Dedifferentiated amniotic fluid mesenchymal stem cell (primary cell): ENCODE results near the gene MBNL1.

Experiments
- DNase-seq: peaks from one replicate; pipeline ENCODE4 v3.0.0-alpha.2; 2016; ENCODE audit errors: extremely low spot score

Gene MBNL1

GRCh38 chr3:152477422-152477821, 208.7 kb downstream of the MBNL1 start:
- DNase-seq = no peak

DNA sequence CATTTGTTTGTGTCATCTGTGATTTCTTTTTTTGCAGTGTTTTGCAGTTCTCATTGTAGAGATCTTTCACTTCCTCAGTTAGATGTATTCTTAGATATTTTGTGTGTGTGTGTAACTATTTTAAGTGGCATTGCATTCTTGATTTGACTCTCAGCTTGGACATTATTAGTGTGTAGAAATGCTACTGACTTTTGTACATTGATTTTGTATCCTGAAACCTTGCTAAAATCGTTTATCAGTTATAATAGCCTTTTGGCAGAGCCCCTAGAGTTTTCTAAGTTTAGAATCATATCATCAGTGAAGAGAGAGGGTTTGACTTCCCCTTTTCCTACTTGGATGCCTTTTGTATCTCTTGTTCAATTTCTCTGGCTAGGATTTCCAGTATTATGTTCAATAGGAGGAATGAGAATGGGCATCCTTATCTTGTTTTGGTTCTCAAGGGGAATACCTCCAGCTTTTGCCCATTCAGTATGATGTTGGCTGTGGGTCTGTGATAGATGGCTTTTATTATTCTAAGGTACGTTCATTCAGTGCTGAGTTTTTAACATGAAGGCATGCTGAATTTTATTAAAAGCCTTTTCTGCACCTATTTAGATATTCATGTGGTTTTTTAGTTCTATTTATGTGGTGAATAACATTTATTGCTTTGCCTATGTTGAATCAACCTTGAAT, 211.7 kb downstream of the MBNL1 start:
- no peak for DNase-seq

DNA sequence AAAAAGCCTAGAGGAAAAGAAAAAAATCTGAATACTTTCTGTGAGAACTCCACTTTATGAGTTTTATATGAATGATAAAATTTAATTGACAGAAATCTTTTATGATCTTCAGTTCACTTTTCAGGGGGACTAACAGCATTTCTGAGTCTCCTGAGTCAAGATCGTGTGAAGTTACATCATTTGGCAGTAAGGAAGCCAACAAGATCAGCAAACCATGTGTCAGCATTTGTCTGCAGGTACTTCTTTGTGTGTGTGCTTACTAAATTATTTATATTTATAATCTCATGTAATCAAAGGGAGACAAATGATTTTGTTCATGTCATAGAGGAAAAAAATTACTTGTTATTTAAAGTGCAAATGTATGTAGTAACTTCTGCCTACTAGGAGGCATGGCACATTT, 217.6 kb downstream of the MBNL1 start:
- no peak for DNase-seq

- DNase-seq = no peak
These were observed 219.7 kb downstream of the MBNL1 start for GRCh38 chr3:152488449-152488848.

DNA sequence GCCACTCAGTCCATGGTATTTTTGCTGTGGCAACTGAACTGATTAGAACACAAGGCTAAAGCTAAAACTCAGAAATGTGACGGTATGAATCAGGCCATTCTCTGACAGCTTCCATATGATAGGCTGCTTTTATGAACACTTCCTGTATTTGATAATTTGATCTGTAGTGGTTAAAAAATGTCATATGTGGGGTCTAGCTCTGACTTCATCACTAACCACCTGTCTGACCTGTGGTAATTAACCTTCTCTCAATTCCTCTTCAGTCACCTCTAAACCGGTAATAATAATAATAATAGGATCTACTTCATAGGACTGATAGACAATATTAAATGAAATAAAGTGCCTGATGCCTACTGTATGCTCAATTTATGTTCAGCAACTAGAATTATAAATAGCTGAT, 223.2 kb downstream of the MBNL1 start:
- DNase-seq = no peak

- DNase-seq = no peak
These were observed 227.6 kb downstream of the MBNL1 start for GRCh38 chr3:152496286-152496685.

GRCh38 chr3:152496716-152497115, 228.0 kb downstream of the MBNL1 start:
- no peak for DNase-seq

GRCh38 chr3:152497457-152497856, 228.7 kb downstream of the MBNL1 start:
- DNase-seq = no peak

- DNase-seq = no peak
These were observed 229.2 kb downstream of the MBNL1 start for GRCh38 chr3:152497890-152498289.

- no peak for DNase-seq
These were observed 231.2 kb downstream of the MBNL1 start for GRCh38 chr3:152499791-152500385.

DNA sequence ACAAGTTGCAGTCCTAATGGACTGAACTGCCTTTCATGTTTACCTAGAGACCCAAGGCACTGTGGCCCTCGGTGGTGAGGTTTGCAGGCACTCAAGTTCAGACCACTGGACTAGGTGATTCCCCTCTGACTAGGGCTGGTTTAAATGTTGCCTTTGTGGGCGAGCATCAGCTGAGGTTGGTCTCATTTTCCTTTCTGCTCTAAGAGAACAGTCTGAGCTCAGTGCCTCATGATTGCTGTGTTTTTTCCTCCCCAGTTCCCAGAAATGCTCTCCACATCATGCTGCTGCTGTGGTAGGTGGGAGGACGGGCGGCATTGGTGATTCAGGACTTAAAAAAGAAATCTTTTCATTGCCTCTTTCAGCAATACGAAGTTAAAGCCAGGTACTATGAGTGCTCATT, 237.2 kb downstream of the MBNL1 start:
- DNase-seq = no peak

- DNase-seq = no peak
These were observed 240.0 kb downstream of the MBNL1 start for GRCh38 chr3:152508705-152509104.

- no peak for DNase-seq
These were observed 243.2 kb downstream of the MBNL1 start for GRCh38 chr3:152511904-152512303.

DNA sequence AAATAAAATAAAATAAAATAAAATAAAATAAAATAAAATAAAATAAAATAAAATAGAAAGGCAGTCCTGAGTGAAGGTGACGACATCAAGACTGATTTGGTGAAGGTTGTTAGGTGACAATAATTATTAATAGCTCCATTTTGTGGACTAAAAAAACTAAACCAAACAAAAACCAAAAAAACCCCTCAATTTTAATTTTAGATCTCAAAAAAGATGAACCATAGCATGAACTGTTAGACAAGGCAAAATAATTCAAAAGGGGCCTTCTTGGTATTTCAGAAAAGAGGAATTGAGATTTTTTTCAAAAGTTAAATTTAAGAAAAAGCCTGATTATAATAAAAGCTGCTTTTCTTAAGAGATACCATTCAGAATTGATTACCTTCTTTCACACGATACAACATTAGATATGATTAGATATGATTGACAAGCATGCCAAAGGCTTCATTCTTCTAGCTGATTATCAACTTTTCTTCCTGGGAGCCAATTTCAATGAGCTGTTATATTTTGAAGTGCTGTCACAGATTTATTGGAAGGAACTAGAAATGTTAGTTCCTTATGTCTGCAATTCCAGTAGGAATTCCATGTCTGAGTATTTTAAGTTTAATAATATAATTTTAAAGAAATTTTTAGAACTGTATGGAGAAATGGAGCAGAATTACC, 244.7 kb downstream of the MBNL1 start:
- DNase-seq = no peak
